Panc1 (cell line): ENCODE measurements around the gene CD4. TPM values are rescaled to one million over a fixed set of nuclear protein-coding genes. Genes with fewer than 3 reads are reported as not detected.
A peak's percentile ranks its signal among the peaks of the same experiment; 100 is the strongest.

Experiments used
- ATAC-seq: fragments of 200-7000 bp; cut with Tn5 transposase; 2 replicates; pipeline ENCODE4 v1.9.1; 2020; ENCODE audit warnings: mild to moderate bottlenecking, moderate library complexity
- BruUV-seq: library from RNA; stranded (reverse); fragments of 400-500 nt; replicated peaks from 2 replicates; lab custom pipeline; 2021; lab: Mats Ljungman, UMichigan
- CTCF ChIA-PET: fragments of 300-600 bp; sonication (Branson Sonifier 250); formaldehyde crosslinking; loops from one replicate; lab custom pipeline; 2022; ENCODE audit warnings: antibody characterized with exemption; lab: Charles Lee
- POLR2A ChIA-PET: fragments of 300-600 bp; sonication (Branson Sonifier 250); formaldehyde crosslinking; loops from one replicate; lab custom pipeline; 2022; ENCODE audit warnings: antibody characterized with exemption; lab: Charles Lee
- DNase-seq: peaks from one replicate; pipeline ENCODE4 v3.0.0-alpha.2; 2010; ENCODE audit warnings: low read depth, low spot score
- H3K27ac ChIP-seq: 2 replicates; pipeline ENCODE4 v1.5.1; 2011; ENCODE audit warnings: mild to moderate bottlenecking, low read length, inconsistent platforms
- H3K27me3 ChIP-seq: fragments of 200-500 bp; sonication (Bioruptor generic); 2 replicates; pipeline ENCODE4 v1.6.0; 2014; ENCODE audit warnings: low read length, inconsistent platforms; ENCODE audit not compliant: control insufficient read depth, insufficient read depth
- H3K36me3 ChIP-seq: fragments of 200-500 bp; sonication (Bioruptor generic); 2 replicates; pipeline ENCODE4 v1.5.1; 2014; ENCODE audit warnings: inconsistent platforms, mild to moderate bottlenecking, low read length, moderate library complexity; ENCODE audit not compliant: control insufficient read depth, insufficient read depth
- H3K4me1 ChIP-seq: 2 replicates; pipeline ENCODE4 v1.5.1; 2011; ENCODE audit warnings: inconsistent platforms, mild to moderate bottlenecking, low read length, moderate library complexity; ENCODE audit not compliant: control insufficient read depth, insufficient read depth
- H3K4me3 ChIP-seq, 2 experiments: 2 replicates each; pipeline ENCODE4 v1.5.1; 2011 to 2012; ENCODE audit warnings: low read depth in 2 of 2, low read length in 2 of 2, mild to moderate bottlenecking in 2 of 2, inconsistent platforms in 1 of 2, moderate library complexity in 1 of 2
- H3K9me3 ChIP-seq: fragments of 200-500 bp; sonication (Bioruptor generic); 2 replicates; pipeline ENCODE4 v1.5.1; 2014; ENCODE audit warnings: low read depth, mild to moderate bottlenecking, inconsistent platforms, low read length, moderate library complexity; ENCODE audit not compliant: control insufficient read depth, insufficient read depth
- POLR2AphosphoS5 ChIP-seq: IDR thresholded peaks from 2 replicates; pipeline ENCODE4 v1.6.1; 2012; ENCODE audit warnings: mild to moderate bottlenecking, low read depth, low read length, moderate library complexity
- SIN3A ChIP-seq: IDR thresholded peaks from 2 replicates; pipeline ENCODE4 v1.6.1; 2012; ENCODE audit warnings: low read depth, mild to moderate bottlenecking, low read length, moderate library complexity, borderline replicate concordance; ENCODE audit not compliant: insufficient read depth
- TCF7L2 ChIP-seq: IDR thresholded peaks from 2 replicates; pipeline ENCODE4 v1.6.1; 2011; ENCODE audit warnings: mild to moderate bottlenecking, low read depth, low read length, inconsistent platforms
- in situ Hi-C: cut with HindIII; loops from 2 replicates; pipeline ENCODE4 v1.10.0; 2016; ENCODE audit warnings: low sequenced_read_pairs, low pct_unique_long_range_greater_than_20kb
- intact Hi-C: fragments of 100-400 bp; cut with micrococcal nuclease; formaldehyde crosslinking; loops from one replicate; pipeline ENCODE4 v1.10.0; 2022; ENCODE audit not compliant: unreplicated experiment
- total RNA-seq: library from RNA; stranded (reverse); gene quantifications from one replicate; pipeline ENCODE4 v1.2.1, GENCODE V29; 2021; ENCODE audit not compliant: unreplicated experiment
- TF ChIP-seq, protein P1 (sequence below), 2 experiments: IDR thresholded peaks; 2 replicates each; pipeline ENCODE4 v1.6.1; 2011 to 2012; ENCODE audit warnings: low read depth in 2 of 2, control low read depth in 1 of 2, low read length in 1 of 2, mild to moderate bottlenecking in 1 of 2, moderate library complexity in 1 of 2; ENCODE audit not compliant: insufficient read depth in 1 of 2
- TF ChIP-seq, protein P2 (sequence below): fragments of 450-650 bp; IDR thresholded peaks from 2 replicates; pipeline ENCODE4 v1.5.1; 2017; ENCODE audit warnings: mild to moderate bottlenecking

CD4 gene
- total RNA-seq, 1 experiment from 2014 or later, result 0.23 TPM

DNA sequence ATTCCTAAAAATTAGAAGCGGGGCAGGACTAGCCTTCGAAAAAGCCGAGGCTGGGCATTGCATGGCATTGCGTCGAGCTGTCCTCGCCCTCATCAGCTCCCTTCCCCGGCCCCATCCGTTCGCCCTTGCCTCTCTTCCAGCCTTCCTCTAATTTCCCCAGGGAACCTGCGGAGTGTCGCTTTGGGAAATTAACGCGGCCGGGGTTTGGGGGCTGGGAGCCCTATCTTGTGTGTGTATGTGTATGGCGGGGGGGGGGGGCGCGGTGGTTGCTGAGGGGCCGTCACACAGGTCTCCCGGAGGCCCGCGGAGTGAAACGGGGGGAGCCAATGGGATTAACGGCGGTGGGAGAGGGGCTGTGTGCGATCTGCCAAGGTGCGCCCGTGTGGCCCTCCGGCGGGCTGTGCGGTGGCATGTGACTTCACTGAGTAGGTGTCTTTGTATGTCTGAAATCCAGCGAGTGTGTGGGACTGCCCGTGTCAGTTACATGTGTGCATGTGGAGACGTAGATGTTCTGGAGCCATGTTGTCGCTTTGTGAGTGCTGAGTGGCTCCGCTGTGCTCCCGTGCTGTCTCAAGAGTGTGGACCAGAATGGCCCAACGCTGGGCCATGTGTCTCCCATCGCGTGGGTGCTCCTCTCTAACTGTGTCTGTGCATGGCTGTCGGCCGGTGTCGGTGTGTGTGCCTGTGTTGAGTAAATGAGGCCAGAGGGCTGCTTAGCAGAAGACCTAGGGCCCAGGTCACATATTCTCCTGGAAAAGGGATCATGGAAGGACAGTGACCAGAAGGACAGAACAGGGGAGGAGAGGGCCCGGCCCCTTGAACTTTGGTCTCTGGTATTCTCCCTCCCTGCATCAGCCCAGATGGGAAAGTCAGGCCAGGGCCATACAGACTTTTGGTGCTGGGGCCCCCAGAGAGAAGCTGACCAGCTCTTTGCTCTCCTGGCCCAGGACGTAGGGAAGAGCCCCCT lies 21.7 kb upstream of the CD4 start:
- H3K9me3 ChIP-seq, result no peaks in the 10 kb centered on the region
- POLR2A ChIA-PET, result interaction anchor here (0.6 kb wide), 1 partner anchor 142 kb away, joined by 4 read pairs; no protein-coding TSS in a partner anchor
- intact Hi-C loops, result no loop called here
- BruUV-seq, result no TSS peak
- no peaks in the 10 kb centered on the region for H3K27me3 ChIP-seq
- peaks cover 2% of the 10 kb centered on the region for H3K36me3 ChIP-seq
- peak overlapping the region; percentile 90 to 91 for H3K4me3 ChIP-seq
- TF ChIP-seq SIN3A (no peak), TCF7L2 (no peak), POLR2AphosphoS5 (no peak)
- TF ChIP-seq, protein P1, sequence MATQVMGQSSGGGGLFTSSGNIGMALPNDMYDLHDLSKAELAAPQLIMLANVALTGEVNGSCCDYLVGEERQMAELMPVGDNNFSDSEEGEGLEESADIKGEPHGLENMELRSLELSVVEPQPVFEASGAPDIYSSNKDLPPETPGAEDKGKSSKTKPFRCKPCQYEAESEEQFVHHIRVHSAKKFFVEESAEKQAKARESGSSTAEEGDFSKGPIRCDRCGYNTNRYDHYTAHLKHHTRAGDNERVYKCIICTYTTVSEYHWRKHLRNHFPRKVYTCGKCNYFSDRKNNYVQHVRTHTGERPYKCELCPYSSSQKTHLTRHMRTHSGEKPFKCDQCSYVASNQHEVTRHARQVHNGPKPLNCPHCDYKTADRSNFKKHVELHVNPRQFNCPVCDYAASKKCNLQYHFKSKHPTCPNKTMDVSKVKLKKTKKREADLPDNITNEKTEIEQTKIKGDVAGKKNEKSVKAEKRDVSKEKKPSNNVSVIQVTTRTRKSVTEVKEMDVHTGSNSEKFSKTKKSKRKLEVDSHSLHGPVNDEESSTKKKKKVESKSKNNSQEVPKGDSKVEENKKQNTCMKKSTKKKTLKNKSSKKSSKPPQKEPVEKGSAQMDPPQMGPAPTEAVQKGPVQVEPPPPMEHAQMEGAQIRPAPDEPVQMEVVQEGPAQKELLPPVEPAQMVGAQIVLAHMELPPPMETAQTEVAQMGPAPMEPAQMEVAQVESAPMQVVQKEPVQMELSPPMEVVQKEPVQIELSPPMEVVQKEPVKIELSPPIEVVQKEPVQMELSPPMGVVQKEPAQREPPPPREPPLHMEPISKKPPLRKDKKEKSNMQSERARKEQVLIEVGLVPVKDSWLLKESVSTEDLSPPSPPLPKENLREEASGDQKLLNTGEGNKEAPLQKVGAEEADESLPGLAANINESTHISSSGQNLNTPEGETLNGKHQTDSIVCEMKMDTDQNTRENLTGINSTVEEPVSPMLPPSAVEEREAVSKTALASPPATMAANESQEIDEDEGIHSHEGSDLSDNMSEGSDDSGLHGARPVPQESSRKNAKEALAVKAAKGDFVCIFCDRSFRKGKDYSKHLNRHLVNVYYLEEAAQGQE (IDR thresholded peaks at IDR 0.05; ENCODE audit: insufficient read depth in 1 of 2, low read depth in 2 of 2, low read length in 1 of 2), result no peak
- TF ChIP-seq, protein P2, sequence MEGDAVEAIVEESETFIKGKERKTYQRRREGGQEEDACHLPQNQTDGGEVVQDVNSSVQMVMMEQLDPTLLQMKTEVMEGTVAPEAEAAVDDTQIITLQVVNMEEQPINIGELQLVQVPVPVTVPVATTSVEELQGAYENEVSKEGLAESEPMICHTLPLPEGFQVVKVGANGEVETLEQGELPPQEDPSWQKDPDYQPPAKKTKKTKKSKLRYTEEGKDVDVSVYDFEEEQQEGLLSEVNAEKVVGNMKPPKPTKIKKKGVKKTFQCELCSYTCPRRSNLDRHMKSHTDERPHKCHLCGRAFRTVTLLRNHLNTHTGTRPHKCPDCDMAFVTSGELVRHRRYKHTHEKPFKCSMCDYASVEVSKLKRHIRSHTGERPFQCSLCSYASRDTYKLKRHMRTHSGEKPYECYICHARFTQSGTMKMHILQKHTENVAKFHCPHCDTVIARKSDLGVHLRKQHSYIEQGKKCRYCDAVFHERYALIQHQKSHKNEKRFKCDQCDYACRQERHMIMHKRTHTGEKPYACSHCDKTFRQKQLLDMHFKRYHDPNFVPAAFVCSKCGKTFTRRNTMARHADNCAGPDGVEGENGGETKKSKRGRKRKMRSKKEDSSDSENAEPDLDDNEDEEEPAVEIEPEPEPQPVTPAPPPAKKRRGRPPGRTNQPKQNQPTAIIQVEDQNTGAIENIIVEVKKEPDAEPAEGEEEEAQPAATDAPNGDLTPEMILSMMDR, result no peak
- in situ Hi-C loops, result no loop called here
- ATAC-seq, result no peak
- CTCF ChIA-PET, result interaction anchor here (0.7 kb wide), 2 partner anchors 15 to 37 kb away, joined by 6 to 9 read pairs; partner anchors contain the start of gene MLF2
- H3K4me1 ChIP-seq, result peaks cover 47% of the 10 kb centered on the region
- H3K27ac ChIP-seq, result peak overlapping the region; percentile 80
- DNase-seq, result no peak

DNA sequence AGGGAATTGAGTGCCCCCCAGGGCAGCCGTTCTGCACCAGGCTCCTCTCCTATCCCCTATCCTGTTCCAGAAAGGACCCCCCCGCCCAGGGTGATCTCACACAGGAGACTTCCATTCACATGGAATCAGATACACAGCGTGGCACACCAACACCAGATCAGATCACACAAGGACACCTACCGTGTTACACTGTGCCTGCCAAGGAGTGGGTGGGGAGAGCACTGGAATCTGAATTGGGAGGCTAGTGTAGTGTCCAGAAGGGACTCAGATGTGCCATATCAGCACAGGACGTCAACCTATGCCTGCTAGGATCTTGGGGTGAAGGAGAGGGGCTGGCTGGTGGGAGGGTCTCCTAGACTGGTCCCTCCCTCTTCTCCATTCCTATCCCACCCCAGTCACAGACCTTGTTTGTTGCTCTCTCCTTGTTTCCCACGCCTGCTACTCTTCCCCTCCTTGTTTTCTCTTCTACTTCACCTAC lies 20.9 kb upstream of the CD4 start:
- no peaks in the 10 kb centered on the region for H3K27me3 ChIP-seq
- intact Hi-C loops (no loop called here), in situ Hi-C loops (no loop called here)
- peak overlapping the region; percentile 90 to 91 for H3K4me3 ChIP-seq
- POLR2A ChIA-PET, result interaction anchor here (0.6 kb wide), 1 partner anchor 143 kb away, joined by 4 read pairs; no protein-coding TSS in a partner anchor
- ATAC-seq (no peak), DNase-seq (no peak)
- CTCF ChIA-PET, result no interaction called here
- no TSS peak for BruUV-seq
- TF ChIP-seq POLR2AphosphoS5 (no peak), TCF7L2 (no peak), SIN3A (no peak)
- TF ChIP-seq, protein P1 (IDR thresholded peaks at IDR 0.05; ENCODE audit: insufficient read depth in 1 of 2, low read depth in 2 of 2, low read length in 1 of 2), result no peak
- TF ChIP-seq, protein P2, result no peak
- H3K4me1 ChIP-seq, result peaks cover 42% of the 10 kb centered on the region
- H3K36me3 ChIP-seq, result peaks cover 2% of the 10 kb centered on the region
- H3K27ac ChIP-seq, result peak overlapping the region; percentile 75
- H3K9me3 ChIP-seq, result no peaks in the 10 kb centered on the region
